Mucosa of rectum (tissue), 2 donors: ENCODE results near the gene MED13L.

Experiments
- H3K27ac ChIP-seq, 2 donors: one replicate each; pipeline ENCODE4 v1.7.0; 2013; ENCODE audit warnings: inconsistent platforms in 2 of 2, low read depth in 2 of 2, low read length in 2 of 2
- H3K27me3 ChIP-seq, 2 donors: one replicate each; pipeline ENCODE4 v1.7.0; 2013; ENCODE audit warnings: low read length in 2 of 2; ENCODE audit not compliant: control insufficient read depth in 2 of 2, insufficient read depth in 2 of 2
- H3K36me3 ChIP-seq, 2 donors: one replicate each; pipeline ENCODE4 v1.7.0; 2013; ENCODE audit warnings: low read length in 2 of 2; ENCODE audit not compliant: control insufficient read depth in 2 of 2, insufficient read depth in 2 of 2
- H3K4me1 ChIP-seq, 2 donors: one replicate each; pipeline ENCODE4 v1.7.0; 2013; ENCODE audit warnings: low read length in 2 of 2, mild to moderate bottlenecking in 1 of 2; ENCODE audit not compliant: control insufficient read depth in 2 of 2, insufficient read depth in 2 of 2
- H3K4me3 ChIP-seq, 2 donors: one replicate each; pipeline ENCODE4 v1.7.0; 2013; ENCODE audit warnings: low read length in 2 of 2
- H3K9ac ChIP-seq, 2 donors: one replicate each; pipeline ENCODE4 v1.7.0; 2013; ENCODE audit warnings: low read length in 2 of 2, low read depth in 1 of 2, mild to moderate bottlenecking in 1 of 2
- H3K9me3 ChIP-seq, 2 donors: one replicate each; pipeline ENCODE4 v1.7.0; 2013; ENCODE audit warnings: low read length in 2 of 2; ENCODE audit not compliant: control insufficient read depth in 2 of 2
- donor health status: healthy.
- donor health status: Normal muscosa, but diverticular disease.

MED13L gene

GRCh38 chr12:116217045-116217735 lies 60.3 kb downstream of the MED13L start:
- Histone ChIP-seq H3K4me1 (no peaks in the 10 kb centered on the region), H3K36me3 (no peaks in the 10 kb centered on the region), H3K9me3 (no peaks in the 10 kb centered on the region), H3K27ac (no peak overlapping the region), H3K27me3 (no peaks in the 10 kb centered on the region), H3K4me3 (no peak overlapping the region), H3K9ac (no peak overlapping the region)

GRCh38 chr12:116216022-116216756 lies 61.3 kb downstream of the MED13L start:
- no peaks in the 10 kb centered on the region for H3K4me1 ChIP-seq
- no peaks in the 10 kb centered on the region for H3K36me3 ChIP-seq
- H3K4me3 ChIP-seq, result no peak overlapping the region
- H3K27me3 ChIP-seq, result no peaks in the 10 kb centered on the region
- H3K9me3 ChIP-seq, result no peaks in the 10 kb centered on the region
- H3K9ac ChIP-seq, result no peak overlapping the region
- H3K27ac ChIP-seq, result no peak overlapping the region

GRCh38 chr12:116215023-116215422 lies 62.5 kb downstream of the MED13L start:
- H3K9ac ChIP-seq, result no peak overlapping the region
- no peak overlapping the region for H3K27ac ChIP-seq
- H3K27me3 ChIP-seq, result no peaks in the 10 kb centered on the region
- H3K4me1 ChIP-seq, result no peaks in the 10 kb centered on the region
- no peak overlapping the region for H3K4me3 ChIP-seq
- no peaks in the 10 kb centered on the region for H3K9me3 ChIP-seq
- H3K36me3 ChIP-seq, result no peaks in the 10 kb centered on the region

GRCh38 chr12:116213885-116214527 lies 63.5 kb downstream of the MED13L start:
- H3K36me3 ChIP-seq, result no peaks in the 10 kb centered on the region
- H3K27ac ChIP-seq, result no peak overlapping the region
- no peaks in the 10 kb centered on the region for H3K9me3 ChIP-seq
- H3K27me3 ChIP-seq, result no peaks in the 10 kb centered on the region
- no peaks in the 10 kb centered on the region for H3K4me1 ChIP-seq
- no peak overlapping the region for H3K4me3 ChIP-seq
- H3K9ac ChIP-seq, result no peak overlapping the region

- H3K4me1 ChIP-seq, result no peaks in the 10 kb centered on the region
- no peak overlapping the region for H3K27ac ChIP-seq
These were observed 64.5 kb downstream of the MED13L start for GRCh38 chr12:116213014-116213413.

GRCh38 chr12:116210762-116211161 lies 66.7 kb downstream of the MED13L start:
- no peaks in the 10 kb centered on the region for H3K9me3 ChIP-seq
- H3K9ac ChIP-seq, result no peak overlapping the region
- H3K4me1 ChIP-seq, result no peaks in the 10 kb centered on the region
- no peak overlapping the region for H3K4me3 ChIP-seq
- H3K27me3 ChIP-seq, result no peaks in the 10 kb centered on the region
- H3K36me3 ChIP-seq, result no peaks in the 10 kb centered on the region
- H3K27ac ChIP-seq, result no peak overlapping the region

More at GRCh38 chr12:116213014-116213413, 64.5 kb downstream of the MED13L start:
- Histone ChIP-seq H3K36me3 (no peaks in the 10 kb centered on the region), H3K9me3 (no peaks in the 10 kb centered on the region), H3K9ac (no peak overlapping the region), H3K4me3 (no peak overlapping the region), H3K27me3 (no peaks in the 10 kb centered on the region)

GRCh38 chr12:116210131-116210530 lies 67.4 kb downstream of the MED13L start:
- no peaks in the 10 kb centered on the region for H3K9me3 ChIP-seq
- no peaks in the 10 kb centered on the region for H3K4me1 ChIP-seq
- H3K9ac ChIP-seq, result no peak overlapping the region
- peaks cover 0 to under 1% of the 10 kb centered on the region in 2 donors for H3K36me3 ChIP-seq
- no peak overlapping the region for H3K4me3 ChIP-seq
- H3K27ac ChIP-seq, result no peak overlapping the region
- H3K27me3 ChIP-seq, result no peaks in the 10 kb centered on the region

- Histone ChIP-seq H3K27me3 (no peaks in the 10 kb centered on the region), H3K9ac (no peak overlapping the region), H3K27ac (no peak overlapping the region), H3K9me3 (no peaks in the 10 kb centered on the region), H3K36me3 (peaks cover 0 to 2% of the 10 kb centered on the region in 2 donors), H3K4me3 (no peak overlapping the region), H3K4me1 (no peaks in the 10 kb centered on the region)
These were observed 68.0 kb downstream of the MED13L start for GRCh38 chr12:116209503-116209902.

GRCh38 chr12:116207274-116207673 lies 70.2 kb downstream of the MED13L start:
- H3K4me1 ChIP-seq, result no peaks in the 10 kb centered on the region
- H3K9me3 ChIP-seq, result no peaks in the 10 kb centered on the region
- no peak overlapping the region for H3K27ac ChIP-seq
- no peaks in the 10 kb centered on the region for H3K27me3 ChIP-seq
- peaks cover 0 to 2% of the 10 kb centered on the region in 2 donors for H3K36me3 ChIP-seq
- H3K4me3 ChIP-seq, result no peak overlapping the region
- no peak overlapping the region for H3K9ac ChIP-seq

GRCh38 chr12:116206828-116207227 lies 70.7 kb downstream of the MED13L start:
- Histone ChIP-seq H3K4me3 (no peak overlapping the region), H3K36me3 (peaks cover 0 to 2% of the 10 kb centered on the region in 2 donors), H3K9ac (no peak overlapping the region), H3K27me3 (no peaks in the 10 kb centered on the region), H3K9me3 (no peaks in the 10 kb centered on the region), H3K4me1 (no peaks in the 10 kb centered on the region), H3K27ac (no peak overlapping the region)
